Fibroblast of villous mesenchyme (primary cell): ENCODE measurements around the gene SEZ6L2. TPM values are rescaled to one million over a fixed set of nuclear protein-coding genes. Genes with fewer than 3 reads are reported as not detected.
"Not testable (repeated sequence)": the region's sequence is repeated elsewhere in the genome, so short reads cannot be mapped to it uniquely, and the experiment has no call there.

Experiments
- DNase-seq: peaks from one replicate; pipeline ENCODE4 v3.0.0-alpha.2; 2010; ENCODE audit warnings: low read depth
- H3K4me3 ChIP-seq: 2 replicates; pipeline ENCODE4 v1.5.1; 2011; ENCODE audit warnings: low read depth, mild to moderate bottlenecking, low read length
- total RNA-seq: library from RNA; depleted of rRNA; stranded (reverse); fragments of >200 nt; gene quantifications from 2 replicates; pipeline ENCODE4 v1.2.3, GENCODE V29; 2012
- TF ChIP-seq, protein P1 (sequence below): IDR thresholded peaks from 2 replicates; pipeline ENCODE4 v1.5.1; 2012; ENCODE audit warnings: low read depth, mild to moderate bottlenecking, low read length; ENCODE audit not compliant: insufficient read depth

Gene SEZ6L2
- total RNA-seq, 1 donor: 4.7 TPM

DNA sequence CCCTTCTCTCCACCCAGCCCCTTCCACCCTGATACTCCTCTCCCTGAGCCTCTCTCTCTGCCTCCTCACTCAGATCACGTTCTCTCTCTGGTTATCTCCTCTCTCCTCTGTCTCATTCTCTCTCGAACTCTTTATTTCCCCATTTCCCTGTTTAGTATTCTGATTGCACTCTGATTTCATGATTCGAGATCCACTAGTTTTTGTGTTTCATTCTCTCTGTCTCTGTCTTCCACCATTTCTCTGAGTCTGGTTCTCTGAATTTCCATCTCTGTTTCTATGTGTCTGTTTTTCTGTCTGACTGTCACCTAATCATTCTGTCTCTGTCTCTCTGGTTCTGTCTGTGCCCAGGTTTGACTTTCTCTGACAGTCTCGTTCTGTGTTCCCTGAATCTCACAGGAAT is 2.0 kb downstream of the SEZ6L2 start:
- DNase-seq: no peak
- TF ChIP-seq, protein P1, sequence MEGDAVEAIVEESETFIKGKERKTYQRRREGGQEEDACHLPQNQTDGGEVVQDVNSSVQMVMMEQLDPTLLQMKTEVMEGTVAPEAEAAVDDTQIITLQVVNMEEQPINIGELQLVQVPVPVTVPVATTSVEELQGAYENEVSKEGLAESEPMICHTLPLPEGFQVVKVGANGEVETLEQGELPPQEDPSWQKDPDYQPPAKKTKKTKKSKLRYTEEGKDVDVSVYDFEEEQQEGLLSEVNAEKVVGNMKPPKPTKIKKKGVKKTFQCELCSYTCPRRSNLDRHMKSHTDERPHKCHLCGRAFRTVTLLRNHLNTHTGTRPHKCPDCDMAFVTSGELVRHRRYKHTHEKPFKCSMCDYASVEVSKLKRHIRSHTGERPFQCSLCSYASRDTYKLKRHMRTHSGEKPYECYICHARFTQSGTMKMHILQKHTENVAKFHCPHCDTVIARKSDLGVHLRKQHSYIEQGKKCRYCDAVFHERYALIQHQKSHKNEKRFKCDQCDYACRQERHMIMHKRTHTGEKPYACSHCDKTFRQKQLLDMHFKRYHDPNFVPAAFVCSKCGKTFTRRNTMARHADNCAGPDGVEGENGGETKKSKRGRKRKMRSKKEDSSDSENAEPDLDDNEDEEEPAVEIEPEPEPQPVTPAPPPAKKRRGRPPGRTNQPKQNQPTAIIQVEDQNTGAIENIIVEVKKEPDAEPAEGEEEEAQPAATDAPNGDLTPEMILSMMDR: no peak

DNA sequence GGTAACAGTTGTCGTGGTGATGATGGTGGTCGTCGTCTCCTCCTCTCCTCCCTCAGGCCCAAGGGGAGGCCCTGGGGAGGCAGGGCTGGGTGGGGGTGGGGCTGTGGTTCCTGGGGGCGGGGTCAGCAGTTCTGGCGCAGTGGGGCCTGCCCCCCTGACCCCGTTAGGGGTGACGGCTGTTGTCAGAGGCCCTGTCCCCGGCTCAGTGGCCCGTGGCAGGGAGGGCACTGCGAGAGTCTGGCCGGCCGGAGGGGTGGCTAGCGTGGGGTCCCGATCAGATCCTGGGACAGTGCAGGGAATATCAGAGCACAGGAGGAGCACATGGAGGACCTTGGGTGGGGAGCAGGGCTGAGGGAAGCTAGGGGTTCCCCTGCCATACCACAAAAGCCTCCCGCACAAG is 2.5 kb downstream of the SEZ6L2 start:
- no peak for DNase-seq
- no peak overlapping the region for H3K4me3 ChIP-seq
- TF ChIP-seq, protein P1: no peak

More for the DNA sequence above, 2.0 kb downstream of the SEZ6L2 start:
- H3K4me3 ChIP-seq: no peak overlapping the region

DNA sequence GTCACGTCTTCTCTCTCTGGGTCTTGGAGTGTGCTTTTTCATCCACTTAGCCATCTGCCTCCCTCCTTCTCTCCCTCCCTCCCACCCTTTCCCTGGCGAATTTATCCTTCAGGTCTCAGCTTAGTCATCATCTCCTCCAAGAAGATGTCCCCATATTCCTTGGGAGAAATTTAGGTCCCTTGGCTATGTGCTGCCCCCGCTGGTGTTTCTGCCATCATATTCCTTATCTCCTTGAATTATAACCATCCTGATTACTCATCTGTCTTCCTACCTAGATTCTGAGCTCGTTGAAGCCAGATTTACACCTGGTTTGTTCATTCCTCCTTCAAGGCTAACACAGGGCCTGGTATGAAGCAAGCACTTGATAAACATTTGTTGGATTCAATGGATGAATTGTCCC is 5.0 kb downstream of the SEZ6L2 start:
- H3K4me3 ChIP-seq: no peak overlapping the region
- no peak for DNase-seq
- TF ChIP-seq, protein P1: no peak

DNA sequence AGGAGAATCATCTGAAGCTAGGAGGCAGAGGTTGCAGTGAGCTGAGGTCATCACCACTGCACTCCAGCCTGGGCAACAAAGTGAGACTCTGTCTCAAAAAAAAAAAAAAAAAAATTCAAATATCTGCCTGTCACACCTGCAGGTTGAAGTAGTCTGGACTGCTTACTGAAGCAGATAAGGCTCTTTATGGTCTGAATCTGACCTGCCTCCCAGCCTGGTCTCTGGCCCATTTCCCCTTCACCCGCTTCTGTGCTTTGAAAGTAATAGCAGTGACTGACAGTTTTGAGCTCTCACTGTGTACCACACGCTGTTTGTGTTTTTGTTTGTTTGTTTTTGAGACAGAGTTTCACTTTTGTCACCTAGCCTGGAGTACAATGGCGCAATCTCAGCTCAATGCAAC is 5.8 kb downstream of the SEZ6L2 start:
- DNase-seq: no peak
- TF ChIP-seq, protein P1: no peak
- H3K4me3 ChIP-seq: no peak overlapping the region

DNA sequence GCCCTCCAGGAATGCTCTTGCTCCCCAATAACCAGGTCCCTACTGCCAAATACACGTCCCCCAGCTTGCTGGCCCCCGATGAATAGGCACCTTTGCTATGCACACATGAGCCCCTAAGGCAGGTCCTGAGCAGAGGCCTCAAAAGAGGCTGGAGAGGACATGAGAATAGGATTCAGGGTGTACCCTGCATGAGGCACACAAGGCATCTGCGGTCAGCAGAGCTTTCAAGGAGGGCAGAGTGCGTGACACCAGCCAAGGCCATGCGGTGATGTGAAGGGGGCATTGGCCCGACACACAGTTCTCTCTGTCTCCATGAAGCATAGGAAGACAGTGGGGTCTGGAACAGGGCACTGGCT is 6.9 kb downstream of the SEZ6L2 start:
- TF ChIP-seq, protein P1: no peak
- DNase-seq: no peak
- H3K4me3 ChIP-seq: no peak overlapping the region

DNA sequence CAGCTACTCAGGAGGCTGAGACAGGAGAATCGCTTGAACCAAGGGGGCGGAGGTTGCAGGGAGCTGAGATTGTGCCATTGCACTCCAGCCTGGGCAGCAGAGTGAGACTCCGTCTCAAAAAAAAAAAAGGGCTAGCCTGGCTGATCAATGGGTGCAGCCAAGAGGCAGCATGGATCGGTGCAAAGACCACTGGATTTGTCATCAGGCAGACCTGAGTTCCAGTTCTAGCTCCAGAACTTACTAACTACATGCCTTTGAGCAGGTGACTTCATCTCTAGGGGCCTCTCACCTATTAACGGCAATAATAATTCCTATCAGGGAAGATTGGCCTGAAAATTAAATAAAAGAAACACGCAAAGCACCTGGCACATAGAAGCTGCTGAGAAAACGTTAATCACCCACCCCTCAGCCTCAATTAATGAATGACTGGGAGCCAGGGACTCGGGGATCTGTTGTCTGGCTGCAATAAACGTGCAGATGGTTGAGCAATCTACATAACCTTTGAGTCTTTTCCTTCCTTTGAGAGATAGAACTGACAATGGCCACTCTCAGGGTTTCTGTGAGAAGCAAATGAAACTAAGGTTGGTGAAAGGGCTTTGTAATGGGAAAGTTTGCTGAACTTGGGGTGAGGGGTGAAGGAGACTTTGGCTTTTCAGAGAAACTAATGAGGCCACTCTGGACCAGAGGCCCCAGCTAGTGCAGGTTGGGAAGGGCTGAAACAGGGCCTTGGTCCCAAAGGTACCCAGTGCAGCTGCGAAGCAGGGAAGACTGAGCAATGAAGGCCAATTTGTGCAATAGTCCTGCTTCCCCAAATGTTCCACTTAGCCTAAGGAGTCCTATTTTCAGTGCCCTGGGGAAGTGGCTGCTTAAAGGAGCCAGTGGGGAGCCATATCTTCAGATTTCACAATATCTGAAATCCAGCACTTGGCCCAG is 7.6 kb downstream of the SEZ6L2 start:
- no peak for DNase-seq
- TF ChIP-seq, protein P1: no peak
- no peak overlapping the region for H3K4me3 ChIP-seq

DNA sequence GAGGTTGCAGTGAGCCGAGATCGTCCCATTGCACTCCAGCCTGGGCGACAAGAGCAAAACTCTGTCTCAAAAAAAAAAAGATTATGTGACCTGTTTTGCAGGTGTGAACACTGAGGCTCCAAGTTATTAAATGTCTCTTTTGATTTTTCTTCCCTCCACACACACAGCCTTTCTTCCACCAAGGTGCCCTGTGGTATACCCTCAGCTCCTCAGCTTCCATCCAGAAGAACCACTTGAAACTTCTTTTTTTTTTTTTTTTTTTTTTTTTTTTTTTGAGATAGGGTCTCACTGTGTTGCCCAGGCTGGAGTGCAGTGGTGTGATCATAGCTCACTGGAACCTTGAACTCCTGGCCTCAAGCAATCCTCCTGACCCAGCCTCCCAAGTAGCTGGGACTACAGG is 10.0 kb downstream of the SEZ6L2 start:
- H3K4me3 ChIP-seq, DNase-seq: not testable (repeated sequence)
